GM12878 (cell line): ENCODE data around the gene ZNF850.
"Not testable (repeated sequence)": the region's sequence is repeated elsewhere in the genome, so short reads cannot be mapped to it uniquely, and the experiment has no call there.

ENCODE experiments used
- ATF7 ChIP-seq: fragments of 450-650 bp; IDR thresholded peaks from 2 replicates; pipeline ENCODE4 v1.6.1; 2016; ENCODE audit warnings: low read depth, mild to moderate bottlenecking
- CBX5 ChIP-seq: sonication (generic); IDR thresholded peaks from 2 replicates; pipeline ENCODE4 v1.6.1; 2016; ENCODE audit warnings: low read depth, moderate library complexity, mild to moderate bottlenecking, inconsistent platforms
- CHD2 ChIP-seq: IDR thresholded peaks from 2 replicates; pipeline ENCODE4 v1.6.1; 2011; ENCODE audit warnings: low read depth, low read length, improper control_type of control experiment, borderline replicate concordance
- NRF1 ChIP-seq: conservative IDR thresholded peaks from 2 replicates; pipeline ENCODE4 v1.6.1; 2011; ENCODE audit warnings: mild to moderate bottlenecking, low read depth, low read length, improper control_type of control experiment
- POLR2A ChIP-seq: IDR thresholded peaks from 2 replicates; pipeline ENCODE4 v1.6.1; 2011; ENCODE audit warnings: low read depth, mild to moderate bottlenecking, low read length
- POLR2AphosphoS2 ChIP-seq: IDR thresholded peaks from 2 replicates; pipeline ENCODE4 v1.6.1; 2011; ENCODE audit warnings: low read depth, mild to moderate bottlenecking, low read length, improper control_type of control experiment, moderate library complexity
- TAF1 ChIP-seq: IDR thresholded peaks from 2 replicates; pipeline ENCODE4 v1.6.1; 2011; ENCODE audit warnings: mild to moderate bottlenecking, low read depth, low read length, borderline replicate concordance
- TF ChIP-seq, protein P1 (sequence below), 3 experiments: IDR thresholded peaks in 2 of 3; conservative IDR thresholded peaks in 1 of 3; 2 replicates each; pipeline ENCODE4 v1.5.1; 2011; ENCODE audit warnings: low read depth in 3 of 3, low read length in 3 of 3, mild to moderate bottlenecking in 3 of 3, control low read depth in 2 of 3, moderate library complexity in 2 of 3, inconsistent platforms in 1 of 3, mixed read lengths in 1 of 3; ENCODE audit not compliant: control insufficient read depth in 2 of 3, insufficient read depth in 1 of 3; ENCODE audit errors: extremely low read depth in 1 of 3

DNA sequence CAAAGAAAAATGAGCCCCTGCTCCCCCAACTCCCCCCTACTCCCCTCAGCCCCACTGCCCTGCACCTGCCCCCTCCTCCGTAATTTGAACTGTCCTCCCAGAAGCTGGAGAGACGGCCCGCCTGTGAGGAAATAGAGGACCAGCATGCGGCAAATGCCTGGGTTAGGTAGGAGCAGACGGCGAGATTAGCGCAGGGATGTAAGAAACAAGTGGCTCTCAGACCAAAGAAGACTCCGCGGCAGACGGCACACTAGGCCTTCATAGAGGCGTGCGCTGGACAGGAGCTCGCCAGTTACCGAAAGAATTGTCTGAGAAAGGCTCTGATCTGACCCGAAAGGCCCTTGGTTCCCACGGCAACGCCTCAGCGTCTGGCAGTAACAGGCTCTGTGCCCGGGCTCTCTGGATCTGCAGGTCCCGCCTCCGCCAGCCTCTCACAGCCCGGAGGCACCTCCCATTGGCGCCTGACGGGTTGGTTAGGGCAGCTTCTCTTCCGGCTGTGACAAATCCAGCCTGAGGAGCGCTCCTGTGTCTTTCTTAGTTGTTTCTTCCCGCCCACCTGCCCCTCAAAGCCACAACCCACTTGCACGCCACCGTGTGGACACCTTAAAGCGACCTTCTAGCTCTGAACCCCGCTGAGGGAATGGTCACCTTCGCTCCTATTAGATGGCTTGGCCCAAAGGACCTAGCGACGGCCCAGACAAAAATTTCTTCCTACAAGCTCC, 19.0 kb upstream of the ZNF850 start:
- TF ChIP-seq CHD2, CBX5, ATF7, POLR2A, POLR2AphosphoS2, TAF1, NRF1: not testable (repeated sequence)
- TF ChIP-seq, protein P1, sequence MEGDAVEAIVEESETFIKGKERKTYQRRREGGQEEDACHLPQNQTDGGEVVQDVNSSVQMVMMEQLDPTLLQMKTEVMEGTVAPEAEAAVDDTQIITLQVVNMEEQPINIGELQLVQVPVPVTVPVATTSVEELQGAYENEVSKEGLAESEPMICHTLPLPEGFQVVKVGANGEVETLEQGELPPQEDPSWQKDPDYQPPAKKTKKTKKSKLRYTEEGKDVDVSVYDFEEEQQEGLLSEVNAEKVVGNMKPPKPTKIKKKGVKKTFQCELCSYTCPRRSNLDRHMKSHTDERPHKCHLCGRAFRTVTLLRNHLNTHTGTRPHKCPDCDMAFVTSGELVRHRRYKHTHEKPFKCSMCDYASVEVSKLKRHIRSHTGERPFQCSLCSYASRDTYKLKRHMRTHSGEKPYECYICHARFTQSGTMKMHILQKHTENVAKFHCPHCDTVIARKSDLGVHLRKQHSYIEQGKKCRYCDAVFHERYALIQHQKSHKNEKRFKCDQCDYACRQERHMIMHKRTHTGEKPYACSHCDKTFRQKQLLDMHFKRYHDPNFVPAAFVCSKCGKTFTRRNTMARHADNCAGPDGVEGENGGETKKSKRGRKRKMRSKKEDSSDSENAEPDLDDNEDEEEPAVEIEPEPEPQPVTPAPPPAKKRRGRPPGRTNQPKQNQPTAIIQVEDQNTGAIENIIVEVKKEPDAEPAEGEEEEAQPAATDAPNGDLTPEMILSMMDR (IDR thresholded peaks at IDR 0.05 in 2 of 3, conservative IDR thresholded peaks at IDR 0.05 in 1 of 3; ENCODE audit: control insufficient read depth in 2 of 3, extremely low read depth in 1 of 3, insufficient read depth in 1 of 3, low read depth in 3 of 3, low read length in 3 of 3): not testable (repeated sequence)
